ENCODE results near the gene PLTP. TPM values are rescaled to one million over a fixed set of nuclear protein-coding genes. Genes with fewer than 3 reads are reported as not detected.

PLTP gene
- total and polyA plus RNA-seq, 2 of the 13 experiments (the other 11 are each of a cell fraction or from before 2014, with no cell fraction given): 16.9 to 28.6 TPM

GRCh38 chr20:45890077-45890984 is 21.6 kb downstream of the PLTP start (continued):
- no peak for TF ChIP-seq TCF7 (IDR thresholded peaks at IDR 0.05; ENCODE audit: low read depth)
- peak; percentile 88; the same call in 1 of the 2 replicates for TF ChIP-seq ERF (CRISPR knock-in tag; IDR thresholded peaks at IDR 0.05)
- no peak for TF ChIP-seq RERE (CRISPR knock-in tag; IDR thresholded peaks at IDR 0.05; ENCODE audit: low read depth)
- no peak for TF ChIP-seq SYNCRIP (IDR thresholded peaks at IDR 0.05; ENCODE audit: insufficient read depth, low read depth, low read length)
- TF ChIP-seq ELF1 (CRISPR knock-in tag; IDR thresholded peaks at IDR 0.05): peak; percentile 49
- TF ChIP-seq PLRG1 (conservative IDR thresholded peaks at IDR 0.05): no peak
- TF ChIP-seq ZNF275 (CRISPR knock-in tag; IDR thresholded peaks at IDR 0.05; ENCODE audit: borderline replicate concordance): peak; percentile 82; the same call in 1 of the 2 replicates
- TF ChIP-seq RARG (CRISPR knock-in tag; IDR thresholded peaks at IDR 0.05; ENCODE audit: low read depth): no peak; the same call in 1 of the 2 replicates
- no peak; the same call in 1 of the 2 replicates for TF ChIP-seq ZFP62 (CRISPR knock-in tag; IDR thresholded peaks at IDR 0.05)
- TF ChIP-seq ZNF180 (CRISPR knock-in tag; IDR thresholded peaks at IDR 0.05; ENCODE audit: borderline replicate concordance, low read depth): no peak
- TF ChIP-seq NFIC (IDR thresholded peaks at IDR 0.05; ENCODE audit: low read length): no peak
- TF ChIP-seq ZSCAN25 (CRISPR knock-in tag; IDR thresholded peaks at IDR 0.05): peak; percentile 77; the same call in 1 of the 2 replicates
- peak; percentile 38 for TF ChIP-seq CBX1 (IDR thresholded peaks at IDR 0.05; ENCODE audit: low read depth)
- no peak for TF ChIP-seq ZBTB44 (CRISPR knock-in tag; IDR thresholded peaks at IDR 0.05)
- peak; percentile 74; the same call in 1 of the 2 replicates for TF ChIP-seq MAF1 (CRISPR knock-in tag; IDR thresholded peaks at IDR 0.05; ENCODE audit: borderline replicate concordance)
- TF ChIP-seq GLI4 (CRISPR knock-in tag; IDR thresholded peaks at IDR 0.05; ENCODE audit: borderline replicate concordance): peak; percentile 90; the same call in 1 of the 2 replicates
- no peak for TF ChIP-seq ATRX (CRISPR knock-in tag; IDR thresholded peaks at IDR 0.05; ENCODE audit: borderline replicate concordance)
- TF ChIP-seq HMG20A (CRISPR knock-in tag; IDR thresholded peaks at IDR 0.05; ENCODE audit: borderline replicate concordance): peak; percentile 16; the same call in 1 of the 2 replicates
- TF ChIP-seq REXO4 (CRISPR knock-in tag; IDR thresholded peaks at IDR 0.05; ENCODE audit: borderline replicate concordance): no peak
- peak; percentile 97 for TF ChIP-seq MYC (CRISPR knock-in tag; IDR thresholded peaks at IDR 0.05; ENCODE audit: borderline replicate concordance)
- TF ChIP-seq MTF2 (CRISPR knock-in tag; IDR thresholded peaks at IDR 0.05; ENCODE audit: borderline replicate concordance): no peak
- TF ChIP-seq CEBPG (CRISPR knock-in tag; IDR thresholded peaks at IDR 0.05): peak; percentile 65
- no peak for TF ChIP-seq ZNF772 (CRISPR knock-in tag; IDR thresholded peaks at IDR 0.05)

All from HepG2 (cell line).